RPMI7951 (cell line): Measurements from ENCODE around the gene B3GNT9. TPM values are rescaled to one million over a fixed set of nuclear protein-coding genes. Genes with fewer than 3 reads are reported as not detected.

ENCODE experiments used
- DNase-seq: peaks from one replicate; pipeline ENCODE4 v3.0.0-alpha.2; 2012; ENCODE audit warnings: low read depth
- total RNA-seq: library from RNA; depleted of rRNA; stranded (reverse); fragments of >200 nt; shearing (Covaris generic); gene quantifications from 2 replicates; pipeline ENCODE4 v1.2.3, GENCODE V29; 2014

B3GNT9 gene
- total RNA-seq, 1 experiment from 2014 or later: 25.6 TPM

- DNase-seq: no peak
Measured at GRCh38 chr16:67185651-67186134, 34.9 kb upstream of the B3GNT9 start.

GRCh38 chr16:67184995-67185650 lies 34.3 kb upstream of the B3GNT9 start:
- peak; percentile 90 for DNase-seq

- no peak for DNase-seq
Measured at GRCh38 chr16:67184453-67184994, 33.7 kb upstream of the B3GNT9 start.

GRCh38 chr16:67183627-67184452 lies 33.0 kb upstream of the B3GNT9 start, which contains the start of gene MATCAP1:
Gene MATCAP1, minus strand, starts transcription at chr16:67183963. Its CDS starts 3,353 bp downstream, at chr16:67180610.
- DNase-seq: peak; percentile 98

GRCh38 chr16:67183284-67183626 lies 32.5 kb upstream of the B3GNT9 start:
- no peak for DNase-seq

GRCh38 chr16:67182288-67182687 lies 31.5 kb upstream of the B3GNT9 start:
- DNase-seq: no peak

GRCh38 chr16:67181346-67181745 lies 30.5 kb upstream of the B3GNT9 start:
- peak; percentile 85 for DNase-seq

GRCh38 chr16:67180166-67180565 lies 29.4 kb upstream of the B3GNT9 start:
- DNase-seq: no peak

GRCh38 chr16:67179421-67180080 lies 28.8 kb upstream of the B3GNT9 start:
- DNase-seq: no peak

GRCh38 chr16:67177743-67178699 lies 27.2 kb upstream of the B3GNT9 start:
- DNase-seq: peak; percentile 59

- DNase-seq: no peak
Measured at GRCh38 chr16:67176662-67177061, 25.9 kb upstream of the B3GNT9 start.

- no peak for DNase-seq
Measured at GRCh38 chr16:67174706-67175231, 24.0 kb upstream of the B3GNT9 start.

- peak; percentile 90 for DNase-seq
Measured at GRCh38 chr16:67173808-67174705, 23.3 kb upstream of the B3GNT9 start.

GRCh38 chr16:67173323-67173722 lies 22.5 kb upstream of the B3GNT9 start:
- DNase-seq: no peak

GRCh38 chr16:67170949-67171649 lies 20.3 kb upstream of the B3GNT9 start:
- peak; percentile 43 for DNase-seq

- DNase-seq: peak; percentile 84
Measured at GRCh38 chr16:67170168-67170948, 19.6 kb upstream of the B3GNT9 start, which contains the start of gene NOL3. Gene NOL3, plus strand, starts transcription at chr16:67170538.

- no peak for DNase-seq
Measured at GRCh38 chr16:67169642-67170167, 18.9 kb upstream of the B3GNT9 start.

- DNase-seq: no peak
Measured at GRCh38 chr16:67169011-67169451, 18.2 kb upstream of the B3GNT9 start.
